ENCODE measurements around the gene STAM. TPM values are rescaled to one million over a fixed set of nuclear protein-coding genes. Genes with fewer than 3 reads are reported as not detected.
A peak's percentile ranks its signal among the peaks of the same experiment; 100 is the strongest.

The STAM gene
- polyA plus RNA-seq, 4 donors: 8.4 to 17.2 (median 10.8) TPM

DNA sequence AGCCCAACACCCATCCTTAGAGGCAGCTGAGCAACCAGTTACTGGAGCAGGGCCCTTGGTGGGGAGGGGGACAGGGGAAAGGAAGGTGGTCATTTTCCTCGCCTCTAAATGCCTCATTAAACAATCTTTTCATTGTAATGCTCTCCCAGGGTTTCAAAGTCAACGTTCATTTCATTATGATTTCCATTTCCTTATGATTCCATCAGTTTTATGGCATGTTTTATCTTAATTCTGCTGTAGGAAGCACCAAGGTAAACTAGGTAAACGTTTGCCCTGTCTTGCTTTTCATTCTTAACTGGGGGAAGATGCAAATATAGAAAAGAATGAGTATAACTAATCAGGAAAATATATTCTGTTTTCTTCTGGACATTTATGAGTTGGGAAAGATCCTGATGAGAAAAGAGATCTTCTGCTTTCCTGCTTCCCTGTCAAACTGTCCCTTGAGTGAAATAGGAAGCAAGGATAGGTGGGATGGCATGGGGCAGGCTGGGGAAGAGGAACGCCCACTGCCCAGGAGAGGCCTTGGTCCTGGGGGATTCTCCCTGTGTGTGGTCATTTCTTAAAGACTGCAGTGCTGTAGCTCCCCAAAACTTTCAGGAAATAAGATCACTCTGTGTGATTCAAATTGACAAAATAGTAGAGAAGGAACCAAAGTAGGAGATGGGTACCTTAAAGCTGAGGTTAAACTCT lies 87.5 kb downstream of the STAM start:
- H3K27ac ChIP-seq (ENCODE audit: low read depth in 1 of 3, low read length in 2 of 3): no peak overlapping the region
- H3K4me3 ChIP-seq (ENCODE audit: low read depth in 1 of 3, low read length in 3 of 3): no peak overlapping the region
- WGBS, 3 donors: 16 to 59% (median 39%) methylated on average over 4 of the region's 4 CpGs
- DNase-seq (no peak), FAIRE-seq (no peak)
- H3K36me3 ChIP-seq (ENCODE audit: control insufficient read depth in 3 of 3, insufficient read depth in 2 of 3, low read depth in 1 of 3, low read length in 3 of 3): peaks cover 0 to 1% (median 0%) of the 10 kb centered on the region in 3 donors
- H3K27me3 ChIP-seq (ENCODE audit: control insufficient read depth in 3 of 3, insufficient read depth in 3 of 3, low read length in 3 of 3): peaks cover 0 to 3% (median 0%) of the 10 kb centered on the region in 3 donors
- H3K4me1 ChIP-seq (ENCODE audit: control insufficient read depth in 3 of 3, insufficient read depth in 2 of 3, low read depth in 1 of 3, low read length in 2 of 3): peaks cover 0 to 4% (median 2%) of the 10 kb centered on the region in 3 donors
- H3K9me3 ChIP-seq (ENCODE audit: control insufficient read depth in 2 of 2, insufficient read depth in 1 of 2, low read depth in 1 of 2, low read length in 1 of 2): no peaks in the 10 kb centered on the region

DNA sequence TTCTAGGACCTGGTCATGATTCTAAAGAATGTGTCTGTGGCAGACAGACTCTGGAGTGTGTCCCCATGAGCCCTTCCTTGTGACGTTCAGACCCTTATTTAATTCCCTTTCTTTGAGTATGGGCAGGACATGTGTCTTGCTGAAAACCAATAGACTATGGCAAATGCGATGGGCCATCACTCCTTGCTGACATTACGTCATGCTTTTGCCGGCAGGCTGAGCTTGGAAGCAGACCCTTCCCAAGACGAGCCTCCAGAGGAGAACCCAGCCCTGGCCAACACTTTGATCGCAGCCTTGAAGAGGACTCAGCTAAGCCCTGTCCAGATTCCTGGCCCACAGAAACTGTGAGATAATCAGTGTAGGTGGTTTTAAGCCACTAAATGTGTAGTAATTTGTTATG lies 89.7 kb downstream of the STAM start:
- Histone ChIP-seq H3K9me3 (ENCODE audit: control insufficient read depth in 2 of 2, insufficient read depth in 1 of 2, low read depth in 1 of 2, low read length in 1 of 2) (no peaks in the 10 kb centered on the region), H3K27ac (ENCODE audit: low read depth in 1 of 3, low read length in 2 of 3) (no peak overlapping the region), H3K27me3 (ENCODE audit: control insufficient read depth in 3 of 3, insufficient read depth in 3 of 3, low read length in 3 of 3) (peaks cover 0 to 3% (median 0%) of the 10 kb centered on the region in 3 donors), H3K4me1 (ENCODE audit: control insufficient read depth in 3 of 3, insufficient read depth in 2 of 3, low read depth in 1 of 3, low read length in 2 of 3) (peaks cover 0 to 4% (median 2%) of the 10 kb centered on the region in 3 donors), H3K36me3 (ENCODE audit: control insufficient read depth in 3 of 3, insufficient read depth in 2 of 3, low read depth in 1 of 3, low read length in 3 of 3) (no peaks in the 10 kb centered on the region), H3K4me3 (ENCODE audit: low read depth in 1 of 3, low read length in 3 of 3) (no peak overlapping the region)
- WGBS, 3 donors: 93 to 97% (median 96%) methylated on average over 6 of the region's 6 CpGs
- FAIRE-seq (no peak), DNase-seq (no peak)

- 83 to 88% (median 88%) methylated on average over 9 of the region's 9 CpGs for WGBS, 3 donors
Observed at GRCh38 chr10:17734432-17735080, 90.6 kb downstream of the STAM start.

GRCh38 chr10:17735166-17735941 lies 91.4 kb downstream of the STAM start:
- 54 to 76% (median 56%) methylated on average over 15 of the region's 15 CpGs for WGBS, 3 donors

More at GRCh38 chr10:17734432-17735080, 90.6 kb downstream of the STAM start:
- H3K4me3 ChIP-seq (ENCODE audit: low read depth in 1 of 3, low read length in 3 of 3): no peak overlapping the region
- FAIRE-seq: no peak
- H3K4me1 ChIP-seq (ENCODE audit: control insufficient read depth in 3 of 3, insufficient read depth in 2 of 3, low read depth in 1 of 3, low read length in 2 of 3): peaks cover 0 to 4% (median 2%) of the 10 kb centered on the region in 3 donors
- no peaks in the 10 kb centered on the region for H3K9me3 ChIP-seq (ENCODE audit: control insufficient read depth in 2 of 2, insufficient read depth in 1 of 2, low read depth in 1 of 2, low read length in 1 of 2)
- peaks cover 0 to 3% (median 0%) of the 10 kb centered on the region in 3 donors for H3K27me3 ChIP-seq (ENCODE audit: control insufficient read depth in 3 of 3, insufficient read depth in 3 of 3, low read length in 3 of 3)
- no peak for DNase-seq
- H3K36me3 ChIP-seq (ENCODE audit: control insufficient read depth in 3 of 3, insufficient read depth in 2 of 3, low read depth in 1 of 3, low read length in 3 of 3): no peaks in the 10 kb centered on the region
- no peak overlapping the region for H3K27ac ChIP-seq (ENCODE audit: low read depth in 1 of 3, low read length in 2 of 3)

DNA sequence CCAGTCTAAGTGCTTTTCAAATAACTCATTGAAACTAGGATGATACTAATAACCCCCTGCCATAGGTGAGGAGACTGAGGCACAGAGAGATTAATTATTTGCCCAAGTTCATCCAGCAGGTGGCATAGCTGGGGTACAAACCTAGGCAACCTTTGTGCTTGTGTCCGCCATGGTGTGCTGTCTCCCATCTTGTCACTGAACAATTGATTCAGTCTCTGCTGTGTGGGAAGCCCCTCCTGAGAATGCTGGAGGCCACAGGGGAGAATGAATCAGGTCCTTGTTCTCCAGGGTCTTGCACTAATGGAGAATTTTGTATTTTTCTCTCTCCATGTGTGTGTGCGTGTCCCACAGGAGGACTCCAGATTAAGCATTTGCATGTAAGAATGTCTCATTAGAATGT lies 92.3 kb downstream of the STAM start:
- H3K9me3 ChIP-seq (ENCODE audit: control insufficient read depth in 2 of 2, insufficient read depth in 1 of 2, low read depth in 1 of 2, low read length in 1 of 2): no peaks in the 10 kb centered on the region
- H3K36me3 ChIP-seq (ENCODE audit: control insufficient read depth in 3 of 3, insufficient read depth in 2 of 3, low read depth in 1 of 3, low read length in 3 of 3): no peaks in the 10 kb centered on the region
- H3K27me3 ChIP-seq (ENCODE audit: control insufficient read depth in 3 of 3, insufficient read depth in 3 of 3, low read length in 3 of 3): peaks cover 0 to 3% (median 0%) of the 10 kb centered on the region in 3 donors
- H3K4me3 ChIP-seq (ENCODE audit: low read depth in 1 of 3, low read length in 3 of 3): no peak overlapping the region
- FAIRE-seq (no peak), DNase-seq (no peak)
- H3K27ac ChIP-seq (ENCODE audit: low read depth in 1 of 3, low read length in 2 of 3): no peak overlapping the region
- WGBS, 3 donors: 94 to 98% (median 98%) methylated on average over 2 of the region's 2 CpGs
- peaks cover 0 to 6% (median 2%) of the 10 kb centered on the region in 3 donors for H3K4me1 ChIP-seq (ENCODE audit: control insufficient read depth in 3 of 3, insufficient read depth in 2 of 3, low read depth in 1 of 3, low read length in 2 of 3)

More at GRCh38 chr10:17735166-17735941, 91.4 kb downstream of the STAM start:
- FAIRE-seq: no peak
- H3K9me3 ChIP-seq (ENCODE audit: control insufficient read depth in 2 of 2, insufficient read depth in 1 of 2, low read depth in 1 of 2, low read length in 1 of 2): no peaks in the 10 kb centered on the region
- H3K27me3 ChIP-seq (ENCODE audit: control insufficient read depth in 3 of 3, insufficient read depth in 3 of 3, low read length in 3 of 3): peaks cover 0 to 3% (median 0%) of the 10 kb centered on the region in 3 donors
- H3K4me1 ChIP-seq (ENCODE audit: control insufficient read depth in 3 of 3, insufficient read depth in 2 of 3, low read depth in 1 of 3, low read length in 2 of 3): peaks cover 0 to 4% (median 2%) of the 10 kb centered on the region in 3 donors
- no peak for DNase-seq
- H3K27ac ChIP-seq (ENCODE audit: low read depth in 1 of 3, low read length in 2 of 3): no peak overlapping the region
- H3K4me3 ChIP-seq (ENCODE audit: low read depth in 1 of 3, low read length in 3 of 3): no peak overlapping the region
- H3K36me3 ChIP-seq (ENCODE audit: control insufficient read depth in 3 of 3, insufficient read depth in 2 of 3, low read depth in 1 of 3, low read length in 3 of 3): no peaks in the 10 kb centered on the region

DNA sequence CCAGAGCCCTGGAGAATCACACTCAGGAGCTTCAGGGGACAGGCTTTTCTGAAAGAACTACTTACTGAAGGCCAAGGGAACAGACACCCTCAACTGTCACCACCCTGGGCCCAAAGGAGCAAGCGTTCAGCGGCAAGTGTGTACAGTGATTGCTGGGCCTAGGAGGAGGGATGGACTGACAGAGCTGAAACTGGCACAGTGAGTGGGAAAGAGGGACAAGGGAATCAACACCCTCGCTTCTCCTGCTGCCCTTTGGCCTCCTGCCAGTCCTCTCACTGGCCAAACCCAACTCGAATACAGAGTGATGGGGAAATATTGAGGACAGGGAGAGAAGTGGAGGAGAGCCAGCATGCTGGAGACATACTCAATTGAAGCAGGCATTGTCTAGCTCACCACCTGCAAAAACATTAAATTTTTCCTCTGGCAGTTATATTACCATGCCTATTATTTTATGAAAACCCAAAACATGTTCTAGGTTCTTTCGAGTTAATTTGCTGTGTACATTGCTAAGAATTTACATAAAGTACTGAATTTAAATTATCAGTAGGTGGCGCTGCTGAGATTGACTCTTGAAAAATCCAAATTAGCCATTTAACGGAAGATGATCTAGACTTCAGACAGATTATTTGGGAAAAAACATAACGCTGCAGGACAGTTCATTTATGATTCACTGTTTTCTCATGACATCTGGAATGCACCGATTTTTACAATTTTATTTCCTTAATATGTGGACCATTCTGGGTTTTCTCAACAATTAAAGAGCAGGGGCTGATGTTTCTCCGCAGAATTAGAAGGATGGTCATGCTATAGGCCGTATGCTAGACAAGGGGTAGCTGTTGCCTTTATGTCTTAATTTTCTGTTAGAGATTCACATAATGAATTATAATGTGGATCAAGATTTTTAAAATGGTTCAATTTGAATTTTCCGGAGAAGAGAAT lies 93.3 kb downstream of the STAM start:
- peak; percentile 40 to 47 for DNase-seq
- no peaks in the 10 kb centered on the region for H3K9me3 ChIP-seq (ENCODE audit: control insufficient read depth in 2 of 2, insufficient read depth in 1 of 2, low read depth in 1 of 2, low read length in 1 of 2)
- peaks cover 0 to 3% (median 0%) of the 10 kb centered on the region in 3 donors for H3K27me3 ChIP-seq (ENCODE audit: control insufficient read depth in 3 of 3, insufficient read depth in 3 of 3, low read length in 3 of 3)
- H3K4me1 ChIP-seq (ENCODE audit: control insufficient read depth in 3 of 3, insufficient read depth in 2 of 3, low read depth in 1 of 3, low read length in 2 of 3): peaks cover 0 to 5% (median 0%) of the 10 kb centered on the region in 3 donors
- WGBS, 3 donors: 42 to 48% (median 48%) methylated on average over 12 of the region's 12 CpGs
- no peak overlapping the region for H3K27ac ChIP-seq (ENCODE audit: low read depth in 1 of 3, low read length in 2 of 3)
- no peaks in the 10 kb centered on the region for H3K36me3 ChIP-seq (ENCODE audit: control insufficient read depth in 3 of 3, insufficient read depth in 2 of 3, low read depth in 1 of 3, low read length in 3 of 3)
- no peak for FAIRE-seq
- no peak overlapping the region for H3K4me3 ChIP-seq (ENCODE audit: low read depth in 1 of 3, low read length in 3 of 3)

DNA sequence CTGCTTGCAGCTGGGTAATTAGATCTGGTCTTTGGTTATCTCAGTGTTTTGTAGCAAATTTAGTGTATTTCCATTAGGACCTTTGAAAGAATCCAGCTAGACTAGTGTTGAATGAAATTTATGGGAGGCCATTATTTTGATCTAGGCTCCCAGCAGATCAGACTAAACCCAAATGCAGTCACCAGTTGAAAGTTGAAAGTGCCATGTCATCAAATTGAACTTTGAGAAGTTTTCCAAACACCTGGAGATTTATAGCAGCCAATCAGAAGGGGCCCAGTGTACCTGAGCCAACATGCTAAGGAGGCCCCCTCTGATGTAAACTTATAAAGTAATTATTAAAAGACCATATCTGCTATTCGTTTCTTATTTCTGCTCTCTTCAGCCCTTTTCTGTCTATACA lies 96.7 kb downstream of the STAM start:
- H3K9me3 ChIP-seq (ENCODE audit: control insufficient read depth in 2 of 2, insufficient read depth in 1 of 2, low read depth in 1 of 2, low read length in 1 of 2): no peaks in the 10 kb centered on the region
- FAIRE-seq: no peak
- H3K27ac ChIP-seq (ENCODE audit: low read depth in 1 of 3, low read length in 2 of 3): no peak overlapping the region
- H3K27me3 ChIP-seq (ENCODE audit: control insufficient read depth in 3 of 3, insufficient read depth in 3 of 3, low read length in 3 of 3): no peaks in the 10 kb centered on the region
- peaks cover 0 to 5% (median 0%) of the 10 kb centered on the region in 3 donors for H3K4me1 ChIP-seq (ENCODE audit: control insufficient read depth in 3 of 3, insufficient read depth in 2 of 3, low read depth in 1 of 3, low read length in 2 of 3)
- WGBS, 3 donors: 29 to 65% (median 32%) methylated on average over 1 of the region's 1 CpG
- no peaks in the 10 kb centered on the region for H3K36me3 ChIP-seq (ENCODE audit: control insufficient read depth in 3 of 3, insufficient read depth in 2 of 3, low read depth in 1 of 3, low read length in 3 of 3)
- DNase-seq: no peak
- no peak overlapping the region for H3K4me3 ChIP-seq (ENCODE audit: low read depth in 1 of 3, low read length in 3 of 3)
